OCI-LY7 (cell line): Measurements from ENCODE around the gene GNPDA2.

Experiments used
- EZH2phosphoT487 ChIP-seq: fragments of 200-600 bp; sonication (generic); IDR thresholded peaks from 2 replicates; pipeline ENCODE4 v1.6.1; 2018; ENCODE audit warnings: low read depth, borderline replicate concordance, mild to moderate bottlenecking, mixed run types, antibody characterized with exemption, low read length, moderate library complexity, mixed read lengths
- TF ChIP-seq, protein P1 (sequence below): fragments of 200-600 bp; sonication (generic); conservative IDR thresholded peaks from 2 replicates; pipeline ENCODE4 v1.5.1; 2014; ENCODE audit warnings: mild to moderate bottlenecking, antibody characterized with exemption, low read length, moderate library complexity, mixed read lengths

GRCh38 chr4:44760142-44760898 is 34.0 kb upstream of the GNPDA2 start:
- TF ChIP-seq, protein P1, sequence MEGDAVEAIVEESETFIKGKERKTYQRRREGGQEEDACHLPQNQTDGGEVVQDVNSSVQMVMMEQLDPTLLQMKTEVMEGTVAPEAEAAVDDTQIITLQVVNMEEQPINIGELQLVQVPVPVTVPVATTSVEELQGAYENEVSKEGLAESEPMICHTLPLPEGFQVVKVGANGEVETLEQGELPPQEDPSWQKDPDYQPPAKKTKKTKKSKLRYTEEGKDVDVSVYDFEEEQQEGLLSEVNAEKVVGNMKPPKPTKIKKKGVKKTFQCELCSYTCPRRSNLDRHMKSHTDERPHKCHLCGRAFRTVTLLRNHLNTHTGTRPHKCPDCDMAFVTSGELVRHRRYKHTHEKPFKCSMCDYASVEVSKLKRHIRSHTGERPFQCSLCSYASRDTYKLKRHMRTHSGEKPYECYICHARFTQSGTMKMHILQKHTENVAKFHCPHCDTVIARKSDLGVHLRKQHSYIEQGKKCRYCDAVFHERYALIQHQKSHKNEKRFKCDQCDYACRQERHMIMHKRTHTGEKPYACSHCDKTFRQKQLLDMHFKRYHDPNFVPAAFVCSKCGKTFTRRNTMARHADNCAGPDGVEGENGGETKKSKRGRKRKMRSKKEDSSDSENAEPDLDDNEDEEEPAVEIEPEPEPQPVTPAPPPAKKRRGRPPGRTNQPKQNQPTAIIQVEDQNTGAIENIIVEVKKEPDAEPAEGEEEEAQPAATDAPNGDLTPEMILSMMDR = peak; percentile 89
- no peak for TF ChIP-seq EZH2phosphoT487
